ENCODE results near the gene MBD4.
"Not testable (repeated sequence)": the region's sequence is repeated elsewhere in the genome, so short reads cannot be mapped to it uniquely, and the experiment has no call there.

MBD4 gene

DNA sequence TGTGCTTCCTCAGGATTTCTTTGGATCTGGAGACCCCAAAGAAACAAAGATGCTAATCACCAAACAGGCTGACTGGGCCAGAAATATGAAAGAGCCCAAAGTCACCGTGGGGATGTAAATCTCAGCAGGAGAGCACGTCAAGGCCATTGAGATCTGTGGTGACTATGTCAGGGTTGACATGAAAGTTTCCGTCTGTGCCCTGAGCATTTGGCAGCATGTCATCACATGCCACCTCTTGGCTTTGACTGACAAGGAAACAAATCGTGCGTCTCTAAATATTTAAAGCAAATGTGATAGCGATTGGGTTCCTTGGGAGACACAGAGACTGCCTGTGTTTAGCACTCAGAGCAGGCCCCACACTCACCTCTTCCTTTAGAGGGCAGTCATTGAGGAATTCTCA lies 46.5 kb downstream of the MBD4 start:
- Histone ChIP-seq H3K27ac (no peak overlapping the region), H3K36me3 (ENCODE audit: insufficient read depth, low read length) (peaks cover 58% of the 10 kb centered on the region), H3K9ac (ENCODE audit: insufficient read length) (no peak overlapping the region), H3K9me3 (ENCODE audit: low read depth, low read length) (no peaks in the 10 kb centered on the region), H3K4me3 (no peak overlapping the region)
- no peak for DNase-seq (ENCODE audit: low read depth, low spot score)
- TF ChIP-seq POLR2AphosphoS5 (IDR thresholded peaks at IDR 0.05; ENCODE audit: borderline replicate concordance, low read depth, low read length) = no peak
- TF ChIP-seq FOXP2 (optimal IDR thresholded peaks at IDR 0.05; ENCODE audit: control extremely low read depth, extremely low read length, insufficient read depth) = no peak
- TF ChIP-seq EZH2 (IDR thresholded peaks at IDR 0.05) = no peak

DNA sequence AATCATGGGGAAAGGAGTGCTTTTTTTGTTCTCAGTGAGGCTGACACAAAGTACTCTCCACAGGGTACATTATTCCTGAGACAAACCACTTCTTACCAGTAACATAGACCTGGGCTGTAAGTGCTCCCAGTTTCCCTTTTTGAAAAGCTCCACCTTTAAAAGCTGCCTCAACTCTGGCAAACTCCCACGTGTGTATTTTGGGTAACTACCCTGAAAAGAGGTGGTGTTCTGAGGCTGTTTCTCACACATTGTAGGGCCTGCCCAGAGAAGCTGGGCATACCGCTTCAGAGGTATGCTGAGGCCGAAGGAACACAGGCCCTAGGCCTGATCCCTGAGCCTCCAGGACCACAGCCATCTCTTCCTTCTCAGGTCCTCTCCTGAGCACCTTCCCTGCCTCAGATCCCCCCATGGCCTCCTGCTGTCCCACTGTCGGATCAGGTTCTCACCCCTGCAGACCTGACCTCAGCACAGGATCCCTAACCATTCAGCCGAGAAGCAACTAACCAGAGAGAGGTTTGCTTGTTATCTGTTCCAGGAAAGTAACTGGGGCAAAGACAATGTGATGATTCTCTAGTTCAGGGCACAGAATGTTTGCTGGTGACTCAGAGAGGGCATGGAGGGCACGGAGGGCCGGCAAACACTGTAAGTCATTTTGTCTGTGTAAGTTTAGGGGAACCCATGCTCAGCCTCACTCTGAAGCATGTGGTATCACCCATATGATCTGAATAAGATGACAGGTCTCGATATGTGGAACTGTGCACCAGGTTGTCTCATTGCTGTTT lies 47.5 kb downstream of the MBD4 start:
- not testable (repeated sequence) for DNase-seq (ENCODE audit: low read depth, low spot score); H3K9me3 ChIP-seq (ENCODE audit: low read depth, low read length); H3K27ac ChIP-seq; H3K9ac ChIP-seq (ENCODE audit: insufficient read length); H3K4me3 ChIP-seq
- H3K36me3 ChIP-seq (ENCODE audit: insufficient read depth, low read length) = peaks cover 65% of the 10 kb centered on the region

DNA sequence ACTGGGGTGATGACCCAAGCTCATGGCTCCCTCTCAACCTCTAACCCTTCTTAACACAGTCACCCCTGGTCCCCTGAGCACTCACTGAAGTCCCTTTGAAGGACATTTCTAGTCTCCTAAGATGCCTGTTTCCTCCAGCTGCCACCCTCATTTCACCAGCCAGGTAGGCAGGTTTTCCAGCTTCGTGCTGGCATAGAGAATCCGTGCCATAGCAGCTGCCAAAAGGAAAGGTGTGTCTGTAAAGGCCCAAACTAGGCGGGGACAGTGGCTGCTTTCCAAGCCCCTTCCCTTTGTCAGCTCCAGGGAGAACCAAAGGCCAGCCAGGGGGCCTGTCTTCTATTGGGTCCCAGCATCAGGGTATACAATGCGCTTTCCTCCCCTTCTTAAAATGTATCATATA lies 48.2 kb downstream of the MBD4 start:
- H3K9me3 ChIP-seq (ENCODE audit: low read depth, low read length); H3K27ac ChIP-seq; H3K9ac ChIP-seq (ENCODE audit: insufficient read length); H3K4me3 ChIP-seq; DNase-seq (ENCODE audit: low read depth, low spot score): not testable (repeated sequence)
- peaks cover 65% of the 10 kb centered on the region for H3K36me3 ChIP-seq (ENCODE audit: insufficient read depth, low read length)

DNA sequence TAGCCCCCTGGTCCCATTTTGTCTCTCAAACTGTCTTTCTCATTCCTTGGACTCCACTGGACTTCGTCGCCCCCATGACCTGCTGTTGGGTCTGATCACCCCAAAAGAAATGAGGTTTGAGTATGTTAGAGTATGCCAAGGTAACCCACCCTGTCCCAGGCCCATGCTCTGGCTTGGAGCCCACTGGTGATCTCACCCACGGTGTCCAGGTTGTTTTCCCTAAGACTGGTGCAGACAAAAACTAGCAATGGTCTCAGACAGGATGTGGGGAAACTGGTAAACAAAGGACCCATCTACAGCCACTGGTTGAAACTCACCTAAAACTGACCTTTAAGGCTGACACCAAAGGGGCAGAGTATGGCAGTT lies 50.2 kb downstream of the MBD4 start:
- H3K27ac ChIP-seq = no peak overlapping the region

DNA sequence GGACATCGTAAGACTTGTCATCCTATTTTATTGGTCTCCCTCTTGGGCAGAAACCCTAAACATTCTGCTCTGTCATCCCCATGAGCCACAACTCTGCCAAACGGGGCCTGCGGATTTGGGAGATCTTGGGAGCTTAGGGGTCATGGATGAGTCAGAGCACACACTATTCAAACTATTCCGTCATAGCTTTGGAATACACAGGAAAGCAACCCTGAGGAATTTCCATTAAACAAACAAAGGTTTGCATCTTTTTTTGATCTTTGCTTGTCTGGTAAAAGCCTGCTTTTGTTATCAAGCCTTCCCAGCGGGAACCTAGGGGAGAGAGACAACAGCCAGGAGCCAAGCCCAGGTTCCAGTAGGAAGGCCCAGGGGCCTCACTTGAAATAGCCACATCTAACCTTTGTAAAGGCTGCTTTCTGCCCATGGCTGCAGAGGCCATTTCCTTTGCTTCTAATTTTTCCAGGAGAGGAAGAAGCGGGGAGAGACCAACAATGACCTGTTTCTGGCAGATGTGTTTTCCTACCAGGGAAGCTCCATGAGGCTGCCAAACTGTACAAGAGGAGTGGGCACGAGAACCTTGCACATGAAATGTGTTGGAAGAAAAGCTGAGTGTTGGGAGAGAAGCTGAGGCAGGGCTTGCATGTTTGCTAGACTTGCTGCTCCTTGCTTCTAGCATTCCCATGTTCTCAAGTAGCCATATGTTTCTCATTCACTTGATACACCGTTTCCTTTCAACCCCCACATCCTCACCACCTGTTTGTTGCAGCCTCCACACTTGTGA lies 50.8 kb downstream of the MBD4 start:
- H3K36me3 ChIP-seq (ENCODE audit: insufficient read depth, low read length) = peaks cover 54% of the 10 kb centered on the region
- not testable (repeated sequence) for H3K9me3 ChIP-seq (ENCODE audit: low read depth, low read length); H3K4me3 ChIP-seq; DNase-seq (ENCODE audit: low read depth, low spot score); H3K9ac ChIP-seq (ENCODE audit: insufficient read length)
- H3K27ac ChIP-seq = peak overlapping the region; percentile 75; the same call in 1 of the 2 replicates

More for the DNA sequence above, 50.2 kb downstream of the MBD4 start:
- Histone ChIP-seq H3K9ac (ENCODE audit: insufficient read length) (no peak overlapping the region), H3K36me3 (ENCODE audit: insufficient read depth, low read length) (peaks cover 54% of the 10 kb centered on the region), H3K4me3 (no peak overlapping the region), H3K9me3 (ENCODE audit: low read depth, low read length) (no peaks in the 10 kb centered on the region)
- TF ChIP-seq FOXP2 (optimal IDR thresholded peaks at IDR 0.05; ENCODE audit: control extremely low read depth, extremely low read length, insufficient read depth) = no peak
- no peak for TF ChIP-seq EZH2 (IDR thresholded peaks at IDR 0.05)
- no peak for TF ChIP-seq POLR2AphosphoS5 (IDR thresholded peaks at IDR 0.05; ENCODE audit: borderline replicate concordance, low read depth, low read length)
- DNase-seq (ENCODE audit: low read depth, low spot score) = no peak

DNA sequence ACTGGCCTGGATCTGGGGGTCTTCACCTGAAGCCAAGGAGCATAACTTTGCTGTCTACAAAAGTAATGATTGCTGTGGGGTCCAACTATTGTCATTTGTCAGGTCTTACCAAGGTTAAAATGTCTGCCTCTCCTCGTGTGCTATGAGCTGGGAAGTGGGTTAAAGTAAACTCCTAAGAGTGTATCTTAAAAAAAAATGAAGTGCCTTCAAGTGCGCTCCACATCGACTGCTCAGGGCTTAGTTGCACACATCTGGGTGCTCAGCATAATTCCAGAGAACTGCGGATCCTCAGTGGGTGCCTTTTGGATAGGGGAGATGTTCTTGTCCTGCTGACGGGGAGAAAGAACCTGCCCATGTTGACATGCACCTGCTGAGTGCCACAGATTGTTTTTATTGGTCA lies 52.3 kb downstream of the MBD4 start:
- H3K36me3 ChIP-seq (ENCODE audit: insufficient read depth, low read length) = peaks cover 43% of the 10 kb centered on the region
- no peak overlapping the region; the same call in 1 of the 2 replicates for H3K27ac ChIP-seq
- DNase-seq (ENCODE audit: low read depth, low spot score) = no peak
- H3K4me3 ChIP-seq = no peak overlapping the region
- no peaks in the 10 kb centered on the region for H3K9me3 ChIP-seq (ENCODE audit: low read depth, low read length)
- H3K9ac ChIP-seq (ENCODE audit: insufficient read length) = no peak overlapping the region
- TF ChIP-seq EZH2 (IDR thresholded peaks at IDR 0.05) (no peak), POLR2AphosphoS5 (IDR thresholded peaks at IDR 0.05; ENCODE audit: borderline replicate concordance, low read depth, low read length) (no peak)

DNA sequence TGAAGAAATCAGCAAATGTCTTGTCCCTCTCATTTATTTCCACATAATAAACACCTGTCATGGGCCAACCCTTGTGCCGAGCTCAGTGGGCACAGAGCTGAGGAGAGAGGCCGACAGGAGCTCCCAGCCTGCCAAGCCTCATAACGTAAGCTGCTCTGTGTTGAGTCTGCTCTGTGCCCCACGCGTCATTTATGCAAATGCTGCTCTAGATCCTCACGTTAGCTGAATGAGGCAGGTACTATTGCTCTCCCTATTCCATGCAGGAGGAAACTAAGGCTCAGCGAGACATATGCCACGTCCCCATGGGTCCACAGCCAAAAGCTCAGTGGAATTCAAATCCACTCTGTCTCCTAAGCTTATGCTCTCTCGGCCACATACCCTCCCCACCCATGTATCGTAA lies 52.8 kb downstream of the MBD4 start:
- no peak for DNase-seq (ENCODE audit: low read depth, low spot score)
- Histone ChIP-seq H3K4me3 (no peak overlapping the region), H3K9ac (ENCODE audit: insufficient read length) (no peak overlapping the region), H3K36me3 (ENCODE audit: insufficient read depth, low read length) (peaks cover 39% of the 10 kb centered on the region), H3K9me3 (ENCODE audit: low read depth, low read length) (no peaks in the 10 kb centered on the region), H3K27ac (no peak overlapping the region)
- no peak for TF ChIP-seq EZH2 (IDR thresholded peaks at IDR 0.05)
- no peak for TF ChIP-seq FOXP2 (optimal IDR thresholded peaks at IDR 0.05; ENCODE audit: control extremely low read depth, extremely low read length, insufficient read depth)
- TF ChIP-seq POLR2AphosphoS5 (IDR thresholded peaks at IDR 0.05; ENCODE audit: borderline replicate concordance, low read depth, low read length) = no peak; the same call in 1 of the 2 replicates

DNA sequence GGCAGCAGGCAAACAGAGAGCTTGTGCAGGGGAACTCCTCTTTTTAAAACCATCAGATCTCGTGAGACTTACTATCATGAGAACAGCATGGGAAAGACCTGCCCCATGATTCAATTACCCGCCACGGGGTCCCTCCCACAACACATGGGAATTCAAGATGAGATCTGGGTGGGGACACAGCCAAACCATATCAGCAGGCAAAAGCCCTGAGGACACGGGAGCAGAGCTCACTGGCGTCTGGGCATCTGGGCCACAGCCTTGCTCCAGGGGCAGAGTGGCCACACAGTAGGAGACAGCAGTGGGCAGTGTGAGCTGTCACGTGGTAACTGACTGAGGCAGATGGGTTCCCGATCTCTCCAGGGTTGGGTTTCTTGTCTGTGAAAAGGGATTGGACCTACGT lies 54.2 kb downstream of the MBD4 start:
- Histone ChIP-seq H3K27ac (0 out of 2 replicates have a peak overlapping the region, but pooled peaks have one; percentile 25), H3K36me3 (ENCODE audit: insufficient read depth, low read length) (peaks cover 27% of the 10 kb centered on the region)
- peak; percentile 47; the same call in 1 of the 2 replicates for TF ChIP-seq POLR2AphosphoS5 (IDR thresholded peaks at IDR 0.05; ENCODE audit: borderline replicate concordance, low read depth, low read length)
- not testable (repeated sequence) for DNase-seq (ENCODE audit: low read depth, low spot score); H3K9me3 ChIP-seq (ENCODE audit: low read depth, low read length); H3K9ac ChIP-seq (ENCODE audit: insufficient read length); H3K4me3 ChIP-seq

All from SK-N-MC (cell line).